ENCODE data around the gene PIK3C2A. TPM values are rescaled to one million over a fixed set of nuclear protein-coding genes. Genes with fewer than 3 reads are reported as not detected.

The PIK3C2A gene
- 46.8 and 48.3 TPM in 2 replicates for total RNA-seq

GRCh38 chr11:17207317-17208256 is at the start of gene PIK3C2A:
Gene PIK3C2A, minus strand, starts transcription at chr11:17207986. Its CDS starts 38,245 bp downstream, at chr11:17169741.
- Histone ChIP-seq H3K27me3 (ENCODE audit: control insufficient read depth, insufficient read depth, low read length) (no peaks in the 10 kb centered on the region), H3K36me3 (ENCODE audit: control insufficient read depth, insufficient read depth, low read length) (no peaks in the 10 kb centered on the region), H3K4me3 (ENCODE audit: low read depth, low read length) (peak within 1 kb of the TSS; percentile 69)
- DNase-seq (ENCODE audit: low read depth): peak; percentile 81
- no peak for TF ChIP-seq CTCF (IDR thresholded peaks at IDR 0.05; ENCODE audit: insufficient read depth, low read length, poor library complexity, severe bottlenecking)

GRCh38 chr11:17257196-17257595 is 49.4 kb upstream of the PIK3C2A start:
- DNase-seq (ENCODE audit: low read depth): no peak
- no peaks in the 10 kb centered on the region for H3K36me3 ChIP-seq (ENCODE audit: control insufficient read depth, insufficient read depth, low read length)
- no peak for TF ChIP-seq CTCF (IDR thresholded peaks at IDR 0.05; ENCODE audit: insufficient read depth, low read length, poor library complexity, severe bottlenecking)
- H3K4me3 ChIP-seq (ENCODE audit: low read depth, low read length): no peak overlapping the region
- H3K27me3 ChIP-seq (ENCODE audit: control insufficient read depth, insufficient read depth, low read length): no peaks in the 10 kb centered on the region

GRCh38 chr11:17256512-17256911 is 48.7 kb upstream of the PIK3C2A start:
- Histone ChIP-seq H3K27me3 (ENCODE audit: control insufficient read depth, insufficient read depth, low read length) (no peaks in the 10 kb centered on the region), H3K4me3 (ENCODE audit: low read depth, low read length) (no peak overlapping the region), H3K36me3 (ENCODE audit: control insufficient read depth, insufficient read depth, low read length) (no peaks in the 10 kb centered on the region)
- no peak for TF ChIP-seq CTCF (IDR thresholded peaks at IDR 0.05; ENCODE audit: insufficient read depth, low read length, poor library complexity, severe bottlenecking)
- no peak for DNase-seq (ENCODE audit: low read depth)

GRCh38 chr11:17252704-17253103 is 44.9 kb upstream of the PIK3C2A start:
- H3K4me3 ChIP-seq (ENCODE audit: low read depth, low read length): no peak overlapping the region
- DNase-seq (ENCODE audit: low read depth): no peak
- H3K36me3 ChIP-seq (ENCODE audit: control insufficient read depth, insufficient read depth, low read length): no peaks in the 10 kb centered on the region
- no peak for TF ChIP-seq CTCF (IDR thresholded peaks at IDR 0.05; ENCODE audit: insufficient read depth, low read length, poor library complexity, severe bottlenecking)
- no peaks in the 10 kb centered on the region for H3K27me3 ChIP-seq (ENCODE audit: control insufficient read depth, insufficient read depth, low read length)

- TF ChIP-seq CTCF (IDR thresholded peaks at IDR 0.05; ENCODE audit: insufficient read depth, low read length, poor library complexity, severe bottlenecking): no peak
- Histone ChIP-seq H3K27me3 (ENCODE audit: control insufficient read depth, insufficient read depth, low read length) (no peaks in the 10 kb centered on the region), H3K4me3 (ENCODE audit: low read depth, low read length) (no peak overlapping the region), H3K36me3 (ENCODE audit: control insufficient read depth, insufficient read depth, low read length) (no peaks in the 10 kb centered on the region)
- no peak for DNase-seq (ENCODE audit: low read depth)
Observed at GRCh38 chr11:17250561-17251350, 43.0 kb upstream of the PIK3C2A start.

All from kidney epithelial cell (primary cell).